Nephron (organoid): ENCODE results near the gene ETV6.
A peak's percentile ranks its signal among the peaks of the same experiment; 100 is the strongest.

Source experiments
- H3K27ac Mint-ChIP-seq, 3 experiments: 2 replicates each; pipeline ENCODE4 v1.8.0; 2020; ENCODE audit warnings: mixed read lengths in 3 of 3, mild to moderate bottlenecking in 2 of 3, moderate library complexity in 1 of 3
- H3K27me3 Mint-ChIP-seq: 2 replicates; pipeline ENCODE4 v1.8.0; 2021; ENCODE audit warnings: low read depth, mild to moderate bottlenecking, moderate library complexity, mixed read lengths
- H3K36me3 Mint-ChIP-seq: 2 replicates; pipeline ENCODE4 v1.8.0; 2020; ENCODE audit warnings: low read depth, mixed read lengths
- H3K4me1 Mint-ChIP-seq: 2 replicates; pipeline ENCODE4 v1.8.0; 2020; ENCODE audit warnings: mixed read lengths
- H3K4me3 Mint-ChIP-seq, 3 experiments: 2 replicates each; pipeline ENCODE4 v1.8.0; 2020; ENCODE audit warnings: mild to moderate bottlenecking in 3 of 3, mixed read lengths in 3 of 3, moderate library complexity in 2 of 3
- H3K9me3 Mint-ChIP-seq: 2 replicates; pipeline ENCODE4 v1.8.0; 2020; ENCODE audit warnings: mixed read lengths
- CTCF ChIP-seq, 3 experiments: fragments of 200-600 bp; sonication (generic); IDR thresholded peaks; one replicate each; pipeline ENCODE4 v1.5.0; 2021; ENCODE audit warnings: antibody characterized with exemption in 3 of 3; ENCODE audit not compliant: unreplicated experiment in 3 of 3

Gene ETV6

GRCh38 chr12:11716794-11717518, 67.5 kb downstream of the ETV6 start:
- Mint-ChIP-seq H3K4me1 (peaks cover 33% of the 10 kb centered on the region), H3K27ac (peak overlapping the region; percentile 76 to 95 (median 91)), H3K36me3 (peaks cover 13% of the 10 kb centered on the region), H3K9me3 (no peaks in the 10 kb centered on the region), H3K27me3 (no peaks in the 10 kb centered on the region), H3K4me3 (no peak overlapping the region)
- TF ChIP-seq CTCF (IDR thresholded peaks at IDR 0.05; ENCODE audit: unreplicated experiment in 3 of 3): no peak

- no peaks in the 10 kb centered on the region for H3K27me3 Mint-ChIP-seq
- peaks cover 13% of the 10 kb centered on the region for H3K36me3 Mint-ChIP-seq
- H3K9me3 Mint-ChIP-seq: no peaks in the 10 kb centered on the region
- H3K4me3 Mint-ChIP-seq: no peak overlapping the region
- peaks cover 33% of the 10 kb centered on the region for H3K4me1 Mint-ChIP-seq
- TF ChIP-seq CTCF (IDR thresholded peaks at IDR 0.05; ENCODE audit: unreplicated experiment in 3 of 3): no peak
- peak overlapping the region; percentile 76 to 95 (median 91) for H3K27ac Mint-ChIP-seq
Observed at GRCh38 chr12:11717519-11717961, 68.1 kb downstream of the ETV6 start.

- H3K27ac Mint-ChIP-seq: peak overlapping the region; percentile 76 to 95 (median 91)
- H3K36me3 Mint-ChIP-seq: peaks cover 13% of the 10 kb centered on the region
- no peaks in the 10 kb centered on the region for H3K27me3 Mint-ChIP-seq
- H3K4me3 Mint-ChIP-seq: no peak overlapping the region
- no peak for TF ChIP-seq CTCF (IDR thresholded peaks at IDR 0.05; ENCODE audit: unreplicated experiment in 3 of 3)
- no peaks in the 10 kb centered on the region for H3K9me3 Mint-ChIP-seq
- H3K4me1 Mint-ChIP-seq: peaks cover 34% of the 10 kb centered on the region
Observed at GRCh38 chr12:11718105-11718504, 68.6 kb downstream of the ETV6 start.

GRCh38 chr12:11718768-11719253, 69.3 kb downstream of the ETV6 start:
- H3K27ac Mint-ChIP-seq: peak overlapping the region; percentile 4 to 76 (median 23)
- H3K4me3 Mint-ChIP-seq: no peak overlapping the region
- H3K36me3 Mint-ChIP-seq: peaks cover 13% of the 10 kb centered on the region
- H3K9me3 Mint-ChIP-seq: no peaks in the 10 kb centered on the region
- H3K27me3 Mint-ChIP-seq: no peaks in the 10 kb centered on the region
- H3K4me1 Mint-ChIP-seq: peaks cover 41% of the 10 kb centered on the region
- no peak for TF ChIP-seq CTCF (IDR thresholded peaks at IDR 0.05; ENCODE audit: unreplicated experiment in 3 of 3)

- no peak for TF ChIP-seq CTCF (IDR thresholded peaks at IDR 0.05; ENCODE audit: unreplicated experiment in 3 of 3)
- H3K4me3 Mint-ChIP-seq: no peak overlapping the region
- H3K36me3 Mint-ChIP-seq: peaks cover 4% of the 10 kb centered on the region
- H3K4me1 Mint-ChIP-seq: peaks cover 49% of the 10 kb centered on the region
- H3K9me3 Mint-ChIP-seq: no peaks in the 10 kb centered on the region
- no peaks in the 10 kb centered on the region for H3K27me3 Mint-ChIP-seq
- H3K27ac Mint-ChIP-seq: peak overlapping the region in 2 of 3 experiments; percentile 4 to 23
Observed at GRCh38 chr12:11719678-11720099, 70.2 kb downstream of the ETV6 start.

- Mint-ChIP-seq H3K4me1 (peaks cover 57% of the 10 kb centered on the region), H3K27ac (no peak overlapping the region), H3K4me3 (no peak overlapping the region), H3K9me3 (no peaks in the 10 kb centered on the region), H3K36me3 (no peaks in the 10 kb centered on the region), H3K27me3 (no peaks in the 10 kb centered on the region)
- TF ChIP-seq CTCF (IDR thresholded peaks at IDR 0.05; ENCODE audit: unreplicated experiment in 3 of 3): no peak
Observed at GRCh38 chr12:11722071-11722470, 72.6 kb downstream of the ETV6 start.
